PC-9 (cell line): Measurements from ENCODE around the gene GOLGA8A. TPM values are rescaled to one million over a fixed set of nuclear protein-coding genes. Genes with fewer than 3 reads are reported as not detected.
"Not testable (repeated sequence)": the region's sequence is repeated elsewhere in the genome, so short reads cannot be mapped to it uniquely, and the experiment has no call there.

Experiments
- BruUV-seq: library from RNA; stranded (reverse); fragments of 400-500 nt; replicated peaks from 2 replicates; lab custom pipeline; 2021; lab: Mats Ljungman, UMichigan
- CTCF ChIA-PET: fragments of 300-600 bp; sonication (Branson Sonifier 250); formaldehyde crosslinking; loops from one replicate; lab custom pipeline; 2022; ENCODE audit warnings: antibody characterized with exemption; lab: Charles Lee
- POLR2A ChIA-PET: fragments of 300-600 bp; sonication (Branson Sonifier 250); formaldehyde crosslinking; loops from one replicate; lab custom pipeline; 2022; ENCODE audit warnings: antibody characterized with exemption; ENCODE audit not compliant: unreplicated experiment; lab: Charles Lee
- DNase-seq, 2 experiments: peaks; one replicate each; pipeline versions ENCODE4 v3.0.0 to v3.0.0-alpha.2; 2015 to 2022; ENCODE audit warnings: mixed read lengths in 1 of 2
- H2AFZ ChIP-seq: fragments of 200-600 bp; sonication (generic); 2 replicates; pipeline ENCODE4 v1.8.1; 2017; ENCODE audit warnings: antibody characterized with exemption
- H3F3A ChIP-seq: fragments of 200-600 bp; sonication (generic); 2 replicates; pipeline ENCODE4 v1.8.1; 2017; ENCODE audit warnings: antibody characterized with exemption, mild to moderate bottlenecking, low read depth; ENCODE audit not compliant: insufficient read depth
- H3K27ac ChIP-seq: fragments of 200-600 bp; sonication (generic); 2 replicates; pipeline ENCODE4 v1.6.1; 2016; ENCODE audit warnings: mixed run types
- H3K27me3 ChIP-seq: fragments of 200-600 bp; sonication (generic); 2 replicates; pipeline ENCODE4 v1.6.1; 2016; ENCODE audit warnings: low read depth, mixed run types; ENCODE audit not compliant: insufficient read depth
- H3K36me3 ChIP-seq: fragments of 200-600 bp; sonication (generic); 2 replicates; pipeline ENCODE4 v1.6.1; 2016; ENCODE audit warnings: low read depth, mixed run types
- H3K4me1 ChIP-seq: fragments of 200-600 bp; sonication (generic); replicated peaks from 2 replicates; pipeline ENCODE4 v1.6.1; 2016; ENCODE audit warnings: mixed run types; ENCODE audit not compliant: insufficient read depth
- H3K4me2 ChIP-seq: fragments of 200-600 bp; sonication (generic); 2 replicates; pipeline ENCODE4 v1.6.1; 2017; ENCODE audit warnings: mixed run types
- H3K4me3 ChIP-seq: fragments of 200-600 bp; sonication (generic); 2 replicates; pipeline ENCODE4 v1.6.1; 2016; ENCODE audit warnings: mixed run types
- H3K79me2 ChIP-seq: fragments of 200-600 bp; sonication (generic); 2 replicates; pipeline ENCODE4 v1.6.1; 2017; ENCODE audit warnings: low read depth, mixed run types
- H3K9me2 ChIP-seq: fragments of 200-600 bp; sonication (generic); 2 replicates; pipeline ENCODE4 v1.8.1; 2017; ENCODE audit warnings: mild to moderate bottlenecking; ENCODE audit not compliant: insufficient read depth
- H3K9me3 ChIP-seq: fragments of 200-600 bp; sonication (generic); 2 replicates; pipeline ENCODE4 v1.8.1; 2016; ENCODE audit warnings: low read depth; ENCODE audit not compliant: insufficient read depth
- H4K20me1 ChIP-seq: fragments of 200-600 bp; sonication (generic); 2 replicates; pipeline ENCODE4 v1.8.1; 2017; ENCODE audit not compliant: insufficient read depth
- CTCF ChIP-seq: fragments of 200-600 bp; sonication (generic); conservative IDR thresholded peaks from 2 replicates; pipeline ENCODE4 v1.6.1; 2017; ENCODE audit warnings: mixed run types, antibody characterized with exemption, mild to moderate bottlenecking, moderate library complexity
- EZH2 ChIP-seq: fragments of 200-600 bp; sonication (generic); IDR thresholded peaks from 2 replicates; pipeline ENCODE4 v1.8.0; 2017; ENCODE audit warnings: antibody characterized with exemption, low read depth
- intact Hi-C: fragments of 100-400 bp; cut with micrococcal nuclease; formaldehyde crosslinking; loops from one replicate; pipeline ENCODE4 v1.10.0; 2022; ENCODE audit not compliant: unreplicated experiment
- total RNA-seq: library from RNA; stranded (reverse); gene quantifications from 2 replicates; pipeline ENCODE4 v1.2.3, GENCODE V29; 2021

GOLGA8A gene
- total RNA-seq, 1 experiment from 2014 or later = 50.7 TPM

GRCh38 chr15:34436126-34436955 lies 1.3 kb downstream of the GOLGA8A start:
- H3F3A ChIP-seq = peaks cover 6% of the 10 kb centered on the region; the same call in 1 of the 2 replicates
- H3K9me3 ChIP-seq = no peaks in the 10 kb centered on the region
- peak overlapping the region; percentile 52; the same call in 1 of the 2 replicates for H2AFZ ChIP-seq
- peak overlapping the region; percentile 62 for H3K4me3 ChIP-seq
- H3K27ac ChIP-seq = no peak overlapping the region
- peak; percentile 10 to 36 for DNase-seq
- ChIA-PET POLR2A (interaction anchor here (0.7 kb wide), 1 partner anchor 533 kb away, joined by 6 read pairs; the partner anchor contains the start of gene AQR), CTCF (no interaction called here)
- H3K9me2 ChIP-seq = no peaks in the 10 kb centered on the region
- no peaks in the 10 kb centered on the region for H4K20me1 ChIP-seq
- H3K79me2 ChIP-seq = peaks cover 12% of the 10 kb centered on the region
- no TSS peak for BruUV-seq
- peaks cover 17% of the 10 kb centered on the region for H3K4me1 ChIP-seq
- no peaks in the 10 kb centered on the region for H3K36me3 ChIP-seq
- H3K4me2 ChIP-seq = peak overlapping the region; percentile 87
- TF ChIP-seq EZH2 (no peak), CTCF (no peak)
- no peaks in the 10 kb centered on the region for H3K27me3 ChIP-seq
- intact Hi-C loops = no loop called here

- Histone ChIP-seq H4K20me1 (no peaks in the 10 kb centered on the region), H3K27me3 (no peaks in the 10 kb centered on the region), H3K36me3 (no peaks in the 10 kb centered on the region), H3K9me3 (no peaks in the 10 kb centered on the region), H3K4me1 (peaks cover 17% of the 10 kb centered on the region), H3K27ac (no peak overlapping the region), H2AFZ (no peak overlapping the region), H3K4me3 (peak overlapping the region; percentile 62; the same call in 1 of the 2 replicates), H3F3A (peaks cover 6% of the 10 kb centered on the region; the same call in 1 of the 2 replicates), H3K79me2 (peaks cover 12% of the 10 kb centered on the region), H3K4me2 (peak overlapping the region; percentile 87), H3K9me2 (no peaks in the 10 kb centered on the region)
- BruUV-seq = no TSS peak
- intact Hi-C loops = no loop called here
- CTCF ChIA-PET = no interaction called here
- DNase-seq = no peak
- POLR2A ChIA-PET = no interaction called here
- TF ChIP-seq CTCF = no peak
- TF ChIP-seq EZH2 = no peak
Measured at GRCh38 chr15:34435658-34436057, 1.9 kb downstream of the GOLGA8A start.

GRCh38 chr15:34434627-34435305 lies 2.8 kb downstream of the GOLGA8A start:
- peaks cover 6% of the 10 kb centered on the region; the same call in 1 of the 2 replicates for H3F3A ChIP-seq
- no peak for DNase-seq
- H2AFZ ChIP-seq = no peak overlapping the region
- ChIA-PET CTCF (no interaction called here), POLR2A (no interaction called here)
- no peaks in the 10 kb centered on the region for H3K9me3 ChIP-seq
- TSS peak; percentile 20 for BruUV-seq
- peak overlapping the region; percentile 87; the same call in 1 of the 2 replicates for H3K4me2 ChIP-seq
- no peak overlapping the region for H3K4me3 ChIP-seq
- H4K20me1 ChIP-seq = no peaks in the 10 kb centered on the region
- peaks cover 12% of the 10 kb centered on the region for H3K79me2 ChIP-seq
- TF ChIP-seq EZH2 (no peak), CTCF (no peak)
- H3K4me1 ChIP-seq = peaks cover 17% of the 10 kb centered on the region
- no peak overlapping the region for H3K27ac ChIP-seq
- intact Hi-C loops = no loop called here
- no peaks in the 10 kb centered on the region for H3K36me3 ChIP-seq
- no peaks in the 10 kb centered on the region for H3K27me3 ChIP-seq
- no peaks in the 10 kb centered on the region for H3K9me2 ChIP-seq

GRCh38 chr15:34433956-34434626 lies 3.5 kb downstream of the GOLGA8A start:
- Histone ChIP-seq H3K79me2 (peaks cover 12% of the 10 kb centered on the region), H3K4me1 (peaks cover 17% of the 10 kb centered on the region)
- H3K4me3 ChIP-seq, H3K27ac ChIP-seq, intact Hi-C loops, H2AFZ ChIP-seq, POLR2A ChIA-PET, CTCF ChIA-PET, H3K9me3 ChIP-seq, H3F3A ChIP-seq, H3K9me2 ChIP-seq, BruUV-seq, DNase-seq, H3K27me3 ChIP-seq, H4K20me1 ChIP-seq, H3K36me3 ChIP-seq, H3K4me2 ChIP-seq: not testable (repeated sequence)
